ENCODE results near the gene DARS2.

Gene DARS2

GRCh38 chr1:173887627-173888026 lies 63.2 kb downstream of the DARS2 start:
- DNase-seq: no peak

- DNase-seq: no peak
Observed at GRCh38 chr1:173888749-173889148, 64.3 kb downstream of the DARS2 start.

DNA sequence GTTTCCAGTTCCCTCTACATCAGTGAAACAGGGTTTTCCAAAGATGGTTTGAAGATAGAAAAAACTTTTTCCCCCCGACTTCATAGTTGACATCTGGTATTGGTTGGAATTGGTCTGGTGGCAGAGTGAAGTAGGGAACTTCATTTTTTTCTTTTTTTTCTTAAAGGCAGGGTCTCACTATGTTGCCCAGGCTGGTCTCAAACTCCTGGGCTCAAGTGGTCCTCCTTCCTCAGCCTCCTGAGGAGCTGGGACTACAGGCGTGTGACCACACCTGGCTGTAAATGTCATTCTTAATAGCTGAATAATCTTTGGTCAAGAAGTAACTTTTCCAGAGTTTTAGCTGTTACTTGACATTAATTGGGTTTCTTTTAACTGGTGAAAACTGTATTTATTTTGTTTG lies 65.4 kb downstream of the DARS2 start:
- DNase-seq: no peak

GRCh38 chr1:173893611-173894010 lies 69.1 kb downstream of the DARS2 start:
- DNase-seq: peak; percentile 2 to 65 (median 34)

DNA sequence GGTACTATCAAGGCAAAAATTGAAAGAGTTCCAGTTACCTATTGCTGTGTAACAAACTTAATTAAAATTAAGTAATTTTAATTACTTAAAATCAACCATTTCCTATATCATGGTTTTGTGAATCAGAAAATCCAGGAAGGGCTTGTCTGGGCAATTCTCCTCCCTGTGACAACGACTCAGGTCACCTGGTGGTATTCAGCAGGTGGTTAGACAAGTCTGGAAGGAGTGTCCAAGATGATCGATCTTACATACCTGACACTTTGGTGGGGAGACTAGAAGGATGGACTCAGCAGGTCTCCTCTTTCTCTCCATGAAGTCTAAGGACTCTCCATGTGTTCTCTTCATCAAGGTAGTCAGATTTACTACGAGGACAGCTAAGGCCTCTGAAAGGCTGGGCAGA lies 69.7 kb downstream of the DARS2 start:
- no peak for DNase-seq

GRCh38 chr1:173900427-173900826 lies 76.0 kb downstream of the DARS2 start:
- DNase-seq: no peak

DNA sequence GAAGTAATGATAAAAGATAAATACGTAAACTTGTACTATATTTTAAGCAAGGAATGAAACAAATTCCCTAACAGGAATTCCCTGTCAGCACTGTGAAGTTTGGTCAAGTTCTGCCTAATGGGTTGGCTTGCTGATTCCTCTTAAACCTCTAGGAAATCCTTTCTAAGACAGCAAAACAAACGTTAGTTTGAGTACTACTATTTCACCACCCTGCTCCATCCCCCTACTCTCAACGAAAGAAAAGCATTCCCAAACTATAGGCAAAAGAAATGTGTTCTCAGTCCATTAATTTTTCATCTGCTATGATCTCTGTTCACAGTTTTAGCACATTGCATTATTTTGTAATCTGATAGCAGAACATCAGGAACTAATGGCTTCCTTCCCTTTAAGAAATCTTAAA lies 76.5 kb downstream of the DARS2 start:
- DNase-seq: no peak

DNA sequence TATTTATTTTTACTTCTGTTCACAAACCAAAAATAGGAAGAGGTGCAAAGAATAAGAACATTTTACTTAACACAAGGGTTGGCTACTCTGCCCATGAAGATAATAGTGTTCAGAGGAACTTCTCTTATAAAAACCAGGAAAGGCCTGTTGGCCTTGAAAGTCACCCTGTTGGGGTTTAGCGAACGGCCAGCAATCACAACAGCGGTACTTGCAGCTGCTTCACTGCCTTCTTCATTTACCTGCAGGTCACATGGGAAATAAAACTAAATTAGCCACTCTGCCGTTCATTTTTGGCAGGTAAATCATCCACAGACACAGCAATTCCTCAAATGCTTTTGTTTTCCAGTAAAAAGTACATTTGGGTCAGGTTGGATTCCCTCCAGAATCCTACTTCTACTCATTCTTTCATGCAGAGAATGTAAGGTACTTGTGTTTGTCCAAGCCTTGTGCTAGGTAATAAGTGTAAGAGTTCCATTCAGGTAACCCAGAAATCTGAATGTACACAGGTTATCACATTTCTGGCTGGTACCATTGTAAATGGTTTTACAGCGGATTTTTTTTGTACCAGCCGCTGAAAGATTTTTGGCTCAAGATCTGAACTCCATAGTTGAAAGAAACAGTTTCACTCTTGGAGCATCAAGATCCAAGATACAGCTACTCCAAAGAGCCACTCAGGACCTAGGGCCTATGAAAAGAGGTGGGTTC lies 79.5 kb downstream of the DARS2 start:
- DNase-seq: no peak

Measured in suppressor macrophage (primary cell).